Measurements from ENCODE around the gene STAM2. TPM values are rescaled to one million over a fixed set of nuclear protein-coding genes. Genes with fewer than 3 reads are reported as not detected.
"Not testable (repeated sequence)": the region's sequence is repeated elsewhere in the genome, so short reads cannot be mapped to it uniquely, and the experiment has no call there.

STAM2 gene
- total RNA-seq, 2 donors from 2014 or later, result 41.1 to 54.6 TPM

DNA sequence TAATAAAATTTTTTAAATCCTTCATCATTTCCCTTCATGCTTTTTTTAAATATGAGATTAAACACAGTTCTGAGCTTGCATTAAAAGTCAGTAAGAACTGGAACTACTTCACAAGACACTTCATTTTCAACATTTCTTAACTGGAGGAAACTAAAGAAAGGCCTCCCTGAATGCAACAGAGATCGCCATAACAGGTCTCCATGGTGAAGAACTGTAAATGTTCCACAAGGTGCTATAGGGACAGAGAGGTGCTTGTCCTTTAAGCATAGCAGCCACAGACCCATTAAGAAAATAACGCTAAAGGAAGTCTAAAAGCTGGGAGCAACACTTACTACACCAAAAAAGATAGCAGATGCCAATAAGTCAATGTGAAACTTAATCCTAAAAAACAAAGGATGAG is 8.5 kb downstream of the STAM2 start:
- peak overlapping the region; percentile 43 for H3K4me3 ChIP-seq
- TF ChIP-seq, protein P1, sequence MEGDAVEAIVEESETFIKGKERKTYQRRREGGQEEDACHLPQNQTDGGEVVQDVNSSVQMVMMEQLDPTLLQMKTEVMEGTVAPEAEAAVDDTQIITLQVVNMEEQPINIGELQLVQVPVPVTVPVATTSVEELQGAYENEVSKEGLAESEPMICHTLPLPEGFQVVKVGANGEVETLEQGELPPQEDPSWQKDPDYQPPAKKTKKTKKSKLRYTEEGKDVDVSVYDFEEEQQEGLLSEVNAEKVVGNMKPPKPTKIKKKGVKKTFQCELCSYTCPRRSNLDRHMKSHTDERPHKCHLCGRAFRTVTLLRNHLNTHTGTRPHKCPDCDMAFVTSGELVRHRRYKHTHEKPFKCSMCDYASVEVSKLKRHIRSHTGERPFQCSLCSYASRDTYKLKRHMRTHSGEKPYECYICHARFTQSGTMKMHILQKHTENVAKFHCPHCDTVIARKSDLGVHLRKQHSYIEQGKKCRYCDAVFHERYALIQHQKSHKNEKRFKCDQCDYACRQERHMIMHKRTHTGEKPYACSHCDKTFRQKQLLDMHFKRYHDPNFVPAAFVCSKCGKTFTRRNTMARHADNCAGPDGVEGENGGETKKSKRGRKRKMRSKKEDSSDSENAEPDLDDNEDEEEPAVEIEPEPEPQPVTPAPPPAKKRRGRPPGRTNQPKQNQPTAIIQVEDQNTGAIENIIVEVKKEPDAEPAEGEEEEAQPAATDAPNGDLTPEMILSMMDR (IDR thresholded peaks at IDR 0.05), result no peak
- ATAC-seq (ENCODE audit: insufficient number of reproducible peaks, low FRiP score, low read depth) (no peak), DNase-seq (ENCODE audit: low spot score) (no peak)
- H3K27me3 ChIP-seq (replicated peaks; ENCODE audit: insufficient read depth), result no peaks in the 10 kb centered on the region
- no peaks in the 10 kb centered on the region for H3K36me3 ChIP-seq
- peak overlapping the region in 1 of 2 donors; percentile 70 for H3K27ac ChIP-seq
- H3K9me3 ChIP-seq, result no peaks in the 10 kb centered on the region
- H3K4me1 ChIP-seq (ENCODE audit: control insufficient read depth in 1 of 2, low read depth in 2 of 2), result peaks cover 44 to 60% of the 10 kb centered on the region in 2 donors

DNA sequence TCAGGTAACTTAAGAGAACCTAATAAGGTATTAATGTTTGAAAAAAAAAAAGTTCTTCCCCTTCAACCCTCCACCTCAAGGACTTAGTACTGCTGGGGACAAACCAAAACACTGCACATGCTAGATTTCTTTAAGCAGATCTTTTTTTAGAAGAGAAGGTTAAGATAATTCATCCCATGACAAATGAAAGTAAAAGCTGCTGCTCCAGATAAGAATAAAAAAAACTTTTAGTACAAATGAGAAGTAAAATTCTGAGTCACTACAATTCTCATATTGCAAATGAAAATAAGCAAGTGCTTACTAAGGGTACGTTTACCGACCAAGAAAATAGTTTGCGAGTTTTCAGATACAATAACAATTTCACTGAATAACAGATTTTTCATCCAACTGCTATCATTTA is 8.9 kb downstream of the STAM2 start:
- H3K9me3 ChIP-seq, result no peaks in the 10 kb centered on the region
- peaks cover 41 to 56% of the 10 kb centered on the region in 2 donors for H3K4me1 ChIP-seq (ENCODE audit: control insufficient read depth in 1 of 2, low read depth in 2 of 2)
- no peaks in the 10 kb centered on the region for H3K27me3 ChIP-seq (replicated peaks; ENCODE audit: insufficient read depth)
- peak overlapping the region; percentile 43 for H3K4me3 ChIP-seq
- TF ChIP-seq, protein P1 (IDR thresholded peaks at IDR 0.05), result no peak
- no peaks in the 10 kb centered on the region for H3K36me3 ChIP-seq
- H3K27ac ChIP-seq, result peak overlapping the region; percentile 39 to 70
- DNase-seq (ENCODE audit: low spot score) (no peak), ATAC-seq (ENCODE audit: insufficient number of reproducible peaks, low FRiP score, low read depth) (peak; percentile 38)

DNA sequence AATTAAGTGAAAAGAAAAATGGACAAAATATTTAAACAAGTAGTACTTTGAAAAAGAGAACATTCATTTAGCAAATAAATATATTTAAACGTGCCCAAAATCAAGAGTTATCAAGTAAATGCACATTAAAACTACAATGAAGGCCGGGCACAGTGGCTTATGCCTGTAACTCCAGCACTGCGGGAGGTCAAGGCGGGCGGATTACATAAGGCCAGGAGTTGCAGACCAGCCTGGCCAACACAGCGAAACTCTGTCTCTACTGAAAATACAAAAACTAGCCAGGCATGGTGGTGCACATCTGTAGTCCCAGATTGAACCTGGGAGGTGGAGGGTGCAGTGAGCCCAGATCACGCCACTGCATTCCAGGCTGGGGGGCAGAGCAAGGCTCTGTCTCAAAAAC is 9.8 kb downstream of the STAM2 start:
- ATAC-seq (ENCODE audit: insufficient number of reproducible peaks, low FRiP score, low read depth), result no peak
- peak overlapping the region in 1 of 2 donors; percentile 70 for H3K27ac ChIP-seq
- no peaks in the 10 kb centered on the region for H3K36me3 ChIP-seq
- peak overlapping the region; percentile 43 for H3K4me3 ChIP-seq
- no peaks in the 10 kb centered on the region for H3K27me3 ChIP-seq (replicated peaks; ENCODE audit: insufficient read depth)
- no peak for DNase-seq (ENCODE audit: low spot score)
- TF ChIP-seq, protein P1 (IDR thresholded peaks at IDR 0.05), result no peak
- H3K4me1 ChIP-seq (ENCODE audit: control insufficient read depth in 1 of 2, low read depth in 2 of 2), result peaks cover 33 to 52% of the 10 kb centered on the region in 2 donors
- H3K9me3 ChIP-seq, result no peaks in the 10 kb centered on the region

DNA sequence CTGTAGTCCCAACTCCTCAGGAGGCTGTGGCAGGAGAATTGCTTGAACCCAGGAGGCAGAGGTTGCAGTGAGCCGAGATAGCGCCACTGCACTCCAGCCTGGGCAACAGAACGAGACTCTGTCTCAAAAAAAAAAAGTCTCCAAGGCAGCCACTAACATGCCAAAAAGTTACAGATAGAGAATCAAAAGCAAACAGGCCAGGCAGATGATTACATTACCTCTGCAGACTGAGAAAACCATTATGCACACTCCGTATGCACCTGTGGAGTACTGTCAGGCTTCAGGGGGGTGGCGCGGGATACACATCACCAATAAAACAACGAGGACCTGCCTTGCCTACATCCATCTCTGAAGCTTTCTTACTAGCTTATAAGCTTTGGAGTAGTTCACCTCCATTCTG is 10.3 kb downstream of the STAM2 start:
- Histone ChIP-seq H3K27me3 (replicated peaks; ENCODE audit: insufficient read depth) (no peaks in the 10 kb centered on the region), H3K36me3 (no peaks in the 10 kb centered on the region), H3K4me3 (peak overlapping the region; percentile 4), H3K9me3 (no peaks in the 10 kb centered on the region), H3K4me1 (ENCODE audit: control insufficient read depth in 1 of 2, low read depth in 2 of 2) (peaks cover 30 to 48% of the 10 kb centered on the region in 2 donors), H3K27ac (peak overlapping the region in 1 of 2 donors; percentile 70)
- no peak for DNase-seq (ENCODE audit: low spot score)
- TF ChIP-seq, protein P1 (IDR thresholded peaks at IDR 0.05), result no peak
- ATAC-seq (ENCODE audit: insufficient number of reproducible peaks, low FRiP score, low read depth), result no peak

DNA sequence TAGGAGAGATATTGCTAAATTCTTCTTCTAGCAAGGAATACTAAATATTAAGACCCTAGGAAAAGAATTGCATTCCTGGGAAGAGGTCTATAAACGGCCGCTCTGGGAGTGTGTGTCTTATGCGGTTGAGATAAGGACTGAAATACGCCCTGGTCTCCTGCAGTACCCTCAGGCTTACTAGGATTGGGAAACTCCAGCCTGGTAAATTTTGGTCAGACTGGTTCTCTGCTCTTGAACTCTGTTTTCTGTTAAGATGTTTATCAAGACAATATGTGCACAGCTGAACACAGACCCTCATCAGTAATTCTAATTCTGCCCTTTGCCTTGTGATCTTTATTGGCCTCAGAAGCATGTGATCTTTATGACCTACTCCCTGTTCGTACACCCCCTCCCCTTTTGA is 11.9 kb downstream of the STAM2 start:
- H3K4me1 ChIP-seq (ENCODE audit: control insufficient read depth in 1 of 2, low read depth in 2 of 2), result peaks cover 25 to 31% of the 10 kb centered on the region in 2 donors
- H3K27me3 ChIP-seq (replicated peaks; ENCODE audit: insufficient read depth); H3K9me3 ChIP-seq; H3K27ac ChIP-seq; H3K4me3 ChIP-seq; ATAC-seq (ENCODE audit: insufficient number of reproducible peaks, low FRiP score, low read depth); DNase-seq (ENCODE audit: low spot score); H3K36me3 ChIP-seq: not testable (repeated sequence)

DNA sequence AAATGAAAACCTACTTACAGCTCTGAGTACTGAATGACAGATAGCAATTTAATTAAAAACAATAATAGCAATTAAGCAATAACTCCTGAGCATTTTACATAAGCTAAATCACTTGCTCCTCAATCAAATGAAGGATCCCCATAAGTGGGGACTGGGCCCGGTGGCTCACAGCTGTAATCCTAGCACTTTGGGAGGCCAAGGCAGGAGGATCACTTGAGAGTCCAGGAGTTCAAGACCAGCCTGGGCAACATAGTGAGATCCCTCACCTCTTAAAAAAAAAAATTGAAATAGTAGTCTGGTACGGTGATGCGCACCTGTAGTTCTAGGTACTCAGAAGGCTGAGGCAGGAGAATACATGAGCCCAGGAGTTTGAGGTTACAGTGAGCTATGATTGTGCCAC is 13.4 kb downstream of the STAM2 start:
- Histone ChIP-seq H3K9me3 (no peaks in the 10 kb centered on the region), H3K27me3 (replicated peaks; ENCODE audit: insufficient read depth) (no peaks in the 10 kb centered on the region), H3K4me1 (ENCODE audit: control insufficient read depth in 1 of 2, low read depth in 2 of 2) (peaks cover 15 to 26% of the 10 kb centered on the region in 2 donors), H3K27ac (no peak overlapping the region), H3K36me3 (no peaks in the 10 kb centered on the region), H3K4me3 (no peak overlapping the region)
- TF ChIP-seq, protein P1 (IDR thresholded peaks at IDR 0.05), result no peak
- ATAC-seq (ENCODE audit: insufficient number of reproducible peaks, low FRiP score, low read depth) (no peak), DNase-seq (ENCODE audit: low spot score) (no peak)
